Lower leg skin (tissue), 4 donors: Measurements from ENCODE around the gene ITGA2. TPM values are rescaled to one million over a fixed set of nuclear protein-coding genes. Genes with fewer than 3 reads are reported as not detected.

Source experiments
- DNase-seq, 2 donors: peaks; one replicate each; pipeline ENCODE4 v3.0.0-alpha.2; 2019; ENCODE audit warnings: low spot score in 2 of 2
- H3K4me3 ChIP-seq: fragments of 200-600 bp; sonication (generic); 2 replicates; pipeline ENCODE4 v1.5.1; 2017; ENCODE audit warnings: mild to moderate bottlenecking, low read depth; ENCODE audit not compliant: poor library complexity, severe bottlenecking
- POLR2A ChIP-seq, 2 donors: fragments of 450-650 bp; IDR thresholded peaks; one replicate each; pipeline ENCODE4 v1.6.1; 2016 to 2017; ENCODE audit warnings: antibody characterized with exemption in 2 of 2, mild to moderate bottlenecking in 1 of 2, moderate library complexity in 1 of 2
- WGBS, 2 donors: methylation state at CpG; one replicate each; pipeline ENCODE4 v1.1.5; 2018; 5-methylcytosine and 5-hydroxymethylcytosine counted together
- intact Hi-C: fragments of 100-400 bp; cut with DNase I; formaldehyde crosslinking; loops from one replicate; pipeline ENCODE4 v1.15.0; 2023; ENCODE audit warnings: low total_unique reads
- total RNA-seq, 4 donors: library from RNA; depleted of rRNA; stranded (reverse); fragments of >200 nt; gene quantifications; one replicate each; pipeline ENCODE4 v1.1.0, GENCODE V29; 2016
- TF ChIP-seq, protein P1 (sequence below), 3 donors: fragments of 450-650 bp; IDR thresholded peaks; one replicate each; pipeline ENCODE4 v1.5.1; 2016; ENCODE audit warnings: antibody characterized with exemption in 3 of 3, mild to moderate bottlenecking in 3 of 3, moderate library complexity in 2 of 3

ITGA2 gene
- total RNA-seq, 4 donors from 2014 or later, result 28.6 to 36.7 (median 34.1) TPM

DNA sequence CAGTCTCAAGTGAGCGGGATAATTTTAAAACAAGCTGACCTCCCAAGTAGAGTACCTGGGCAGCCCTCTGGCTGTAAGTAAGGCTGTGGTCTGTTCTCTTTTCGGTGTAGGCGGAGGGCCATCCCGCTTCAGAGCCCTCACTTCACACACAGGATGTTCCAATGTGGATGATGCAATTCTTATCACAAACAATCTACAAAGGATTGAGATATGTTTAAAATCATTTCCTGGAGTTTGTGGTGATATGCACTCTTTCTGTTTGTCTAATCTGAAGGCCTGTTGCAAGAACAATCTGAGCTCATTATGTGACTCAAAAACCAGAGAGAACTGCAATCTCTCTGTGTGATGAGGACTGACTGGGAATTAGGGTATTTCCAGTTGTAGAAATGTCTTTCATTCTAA, 42.5 kb downstream of the ITGA2 start:
- no peak overlapping the region for H3K4me3 ChIP-seq
- intact Hi-C loops, result no loop called here
- DNase-seq, result no peak
- 37 to 38% methylated on average over 4 of the region's 4 CpGs for WGBS, 2 donors
- TF ChIP-seq POLR2A (IDR thresholded peaks at IDR 0.05), result no peak
- TF ChIP-seq, protein P1, sequence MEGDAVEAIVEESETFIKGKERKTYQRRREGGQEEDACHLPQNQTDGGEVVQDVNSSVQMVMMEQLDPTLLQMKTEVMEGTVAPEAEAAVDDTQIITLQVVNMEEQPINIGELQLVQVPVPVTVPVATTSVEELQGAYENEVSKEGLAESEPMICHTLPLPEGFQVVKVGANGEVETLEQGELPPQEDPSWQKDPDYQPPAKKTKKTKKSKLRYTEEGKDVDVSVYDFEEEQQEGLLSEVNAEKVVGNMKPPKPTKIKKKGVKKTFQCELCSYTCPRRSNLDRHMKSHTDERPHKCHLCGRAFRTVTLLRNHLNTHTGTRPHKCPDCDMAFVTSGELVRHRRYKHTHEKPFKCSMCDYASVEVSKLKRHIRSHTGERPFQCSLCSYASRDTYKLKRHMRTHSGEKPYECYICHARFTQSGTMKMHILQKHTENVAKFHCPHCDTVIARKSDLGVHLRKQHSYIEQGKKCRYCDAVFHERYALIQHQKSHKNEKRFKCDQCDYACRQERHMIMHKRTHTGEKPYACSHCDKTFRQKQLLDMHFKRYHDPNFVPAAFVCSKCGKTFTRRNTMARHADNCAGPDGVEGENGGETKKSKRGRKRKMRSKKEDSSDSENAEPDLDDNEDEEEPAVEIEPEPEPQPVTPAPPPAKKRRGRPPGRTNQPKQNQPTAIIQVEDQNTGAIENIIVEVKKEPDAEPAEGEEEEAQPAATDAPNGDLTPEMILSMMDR (IDR thresholded peaks at IDR 0.05), result no peak

DNA sequence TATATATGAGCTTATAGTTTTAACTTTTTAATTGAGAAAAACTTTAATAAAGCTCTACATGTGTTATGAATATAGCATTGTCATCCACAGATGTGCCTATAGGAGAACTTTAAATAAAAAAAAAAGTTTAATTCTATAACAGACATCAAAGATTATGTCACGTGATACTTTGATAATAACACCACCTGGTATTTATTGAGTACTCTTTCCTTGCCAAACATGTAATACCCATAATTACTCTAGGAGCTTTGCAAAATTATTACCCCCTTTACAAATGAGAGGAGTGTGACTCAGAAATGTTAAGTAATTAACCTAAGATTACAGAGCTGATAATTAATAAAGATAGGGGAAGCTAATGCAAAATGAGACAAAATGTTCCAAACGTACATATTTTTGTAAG, 43.0 kb downstream of the ITGA2 start:
- TF ChIP-seq, protein P1 (IDR thresholded peaks at IDR 0.05), result no peak
- TF ChIP-seq POLR2A (IDR thresholded peaks at IDR 0.05), result no peak
- H3K4me3 ChIP-seq, result no peak overlapping the region
- DNase-seq, result no peak
- WGBS, 2 donors, result 15 to 19% methylated on average over 2 of the region's 2 CpGs
- intact Hi-C loops, result no loop called here

DNA sequence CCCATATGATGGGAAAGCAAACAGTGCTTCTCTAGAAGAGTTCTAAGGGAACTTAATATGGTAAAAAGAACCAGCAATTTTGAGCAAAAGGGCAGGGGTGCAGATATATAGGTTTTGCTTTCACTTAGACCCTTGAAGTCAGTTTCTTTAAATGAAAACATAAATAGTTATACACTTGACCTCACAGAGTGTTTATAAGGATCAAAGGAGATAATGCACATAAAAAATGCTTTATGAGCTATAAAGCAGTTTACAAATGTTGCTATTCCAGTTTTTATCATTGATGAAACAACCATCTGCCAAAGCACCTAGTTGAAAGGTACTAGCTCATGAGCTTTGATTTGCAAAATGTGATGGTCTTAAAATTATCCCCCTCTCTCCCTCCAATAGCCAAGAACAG, 45.7 kb downstream of the ITGA2 start:
- TF ChIP-seq, protein P1 (IDR thresholded peaks at IDR 0.05), result no peak
- no peak for TF ChIP-seq POLR2A (IDR thresholded peaks at IDR 0.05)
- DNase-seq, result no peak
- H3K4me3 ChIP-seq, result no peak overlapping the region
- intact Hi-C loops, result no loop called here

DNA sequence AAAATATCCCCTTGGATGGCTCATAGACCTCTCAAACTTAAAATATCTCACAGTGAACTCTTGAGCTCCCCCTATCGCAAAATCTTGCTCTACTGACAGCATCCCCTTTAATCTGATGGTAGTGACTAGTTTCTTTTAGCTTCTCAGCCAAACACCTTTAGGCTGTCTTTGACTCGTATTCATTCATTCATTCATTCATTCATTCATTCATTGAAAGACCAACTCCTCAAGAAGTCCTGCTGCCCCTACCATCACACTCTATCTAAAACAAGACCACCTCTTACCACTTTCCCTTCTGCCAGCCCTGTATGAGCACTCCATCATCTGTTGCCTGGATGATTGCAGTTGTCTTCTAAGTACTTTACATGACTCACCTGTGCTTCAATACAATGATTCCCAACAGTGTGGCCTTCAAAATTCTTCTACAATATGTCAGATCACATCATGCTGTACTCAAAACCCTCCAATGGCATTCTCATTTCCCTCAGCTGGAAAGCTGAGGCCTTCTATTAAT, 46.8 kb downstream of the ITGA2 start:
- WGBS, 2 donors, result 60 to 62% methylated on average over 2 of the region's 2 CpGs
- DNase-seq, result no peak
- TF ChIP-seq, protein P1 (IDR thresholded peaks at IDR 0.05), result no peak
- TF ChIP-seq POLR2A (IDR thresholded peaks at IDR 0.05), result no peak
- no peak overlapping the region for H3K4me3 ChIP-seq
- intact Hi-C loops, result no loop called here

DNA sequence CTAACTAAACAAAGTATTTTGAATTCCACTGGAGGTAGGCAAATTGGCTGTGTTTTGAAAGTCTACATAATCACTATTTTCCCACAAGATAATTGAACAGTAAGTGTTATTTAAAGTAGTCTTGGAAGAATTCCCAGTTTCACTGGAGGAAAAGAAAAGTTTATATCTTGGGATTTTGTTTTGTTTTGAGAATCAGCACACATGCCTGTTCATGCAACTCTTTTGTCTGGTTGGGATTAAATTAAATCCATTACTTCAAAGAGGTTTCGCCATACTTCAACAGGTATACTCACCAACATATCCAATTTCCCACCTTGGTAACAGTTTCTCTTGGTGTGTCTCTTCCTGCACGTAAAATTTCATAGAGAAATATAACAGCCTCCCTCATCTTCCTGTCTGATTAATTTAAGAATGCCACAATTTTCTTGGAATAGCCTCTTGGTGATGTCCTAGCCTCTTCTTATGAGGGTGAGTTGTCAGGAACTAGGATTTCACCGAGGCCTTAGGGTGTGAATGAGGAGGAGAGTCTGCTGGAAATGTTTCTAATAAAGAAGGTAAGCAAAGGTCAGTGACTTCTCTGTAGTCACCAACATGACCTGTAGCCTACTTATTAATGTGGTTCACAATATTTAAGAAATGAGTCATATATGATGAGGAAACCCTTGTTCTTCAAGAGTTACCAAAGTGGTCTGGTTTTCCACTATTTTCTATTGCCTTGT, 48.1 kb downstream of the ITGA2 start:
- WGBS, 2 donors, result 32 to 42% methylated on average over 3 of the region's 3 CpGs
- H3K4me3 ChIP-seq, result no peak overlapping the region
- intact Hi-C loops, result no loop called here
- TF ChIP-seq, protein P1 (IDR thresholded peaks at IDR 0.05), result no peak
- no peak for TF ChIP-seq POLR2A (IDR thresholded peaks at IDR 0.05)
- DNase-seq, result no peak
